ENCODE measurements around the gene XAF1.
"Not testable (repeated sequence)": the region's sequence is repeated elsewhere in the genome, so short reads cannot be mapped to it uniquely, and the experiment has no call there.

XAF1 gene

DNA sequence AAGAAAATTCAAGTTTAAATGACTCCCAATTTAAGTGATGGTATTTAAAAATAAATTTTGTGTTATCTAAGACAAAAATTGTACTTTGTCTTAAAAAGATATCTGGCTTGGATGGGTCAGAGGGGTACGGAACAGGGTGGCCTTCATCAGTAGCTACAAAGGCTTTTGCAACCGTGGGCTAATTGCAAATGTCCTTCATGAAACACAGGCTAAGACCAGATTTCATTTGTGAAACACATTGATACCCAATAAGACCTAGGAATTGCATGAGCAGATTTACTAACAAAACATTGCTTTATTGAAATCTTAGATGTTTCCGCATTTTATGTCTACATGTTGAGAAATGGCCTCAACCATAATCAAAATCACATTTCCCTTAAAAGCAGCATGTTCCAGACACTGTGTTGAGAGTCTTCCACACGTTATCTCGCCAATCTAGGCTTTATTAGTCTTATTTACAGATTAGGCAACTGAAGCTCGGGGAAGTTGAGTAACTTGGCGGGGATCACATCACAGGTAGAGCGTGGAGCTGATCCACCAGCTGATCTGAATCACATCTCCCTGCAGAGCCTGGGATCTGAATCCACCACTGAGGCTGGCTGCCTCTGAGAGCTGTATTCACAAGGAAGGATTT, 42.0 kb downstream of the XAF1 start:
- DNase-seq, result no peak

DNA sequence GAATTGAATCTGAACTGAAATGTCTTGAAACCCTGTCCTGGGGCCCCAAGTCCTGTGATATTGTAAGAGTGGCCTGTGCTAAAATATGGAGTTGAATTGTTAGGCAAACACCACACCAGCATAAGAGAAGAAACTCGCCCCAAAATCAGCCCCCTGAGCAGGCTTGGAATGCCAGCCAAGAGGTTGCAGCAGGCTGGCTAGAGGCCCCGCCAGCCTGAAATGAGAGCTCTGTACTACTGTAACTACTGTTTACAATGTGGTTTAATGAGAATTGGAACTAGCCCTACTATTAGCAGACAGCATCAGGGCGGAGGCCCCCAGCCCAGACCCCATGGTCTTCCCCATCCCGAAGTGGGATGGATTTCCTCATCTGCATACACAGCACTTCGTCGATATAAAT, 43.9 kb downstream of the XAF1 start:
- no peak for DNase-seq

DNA sequence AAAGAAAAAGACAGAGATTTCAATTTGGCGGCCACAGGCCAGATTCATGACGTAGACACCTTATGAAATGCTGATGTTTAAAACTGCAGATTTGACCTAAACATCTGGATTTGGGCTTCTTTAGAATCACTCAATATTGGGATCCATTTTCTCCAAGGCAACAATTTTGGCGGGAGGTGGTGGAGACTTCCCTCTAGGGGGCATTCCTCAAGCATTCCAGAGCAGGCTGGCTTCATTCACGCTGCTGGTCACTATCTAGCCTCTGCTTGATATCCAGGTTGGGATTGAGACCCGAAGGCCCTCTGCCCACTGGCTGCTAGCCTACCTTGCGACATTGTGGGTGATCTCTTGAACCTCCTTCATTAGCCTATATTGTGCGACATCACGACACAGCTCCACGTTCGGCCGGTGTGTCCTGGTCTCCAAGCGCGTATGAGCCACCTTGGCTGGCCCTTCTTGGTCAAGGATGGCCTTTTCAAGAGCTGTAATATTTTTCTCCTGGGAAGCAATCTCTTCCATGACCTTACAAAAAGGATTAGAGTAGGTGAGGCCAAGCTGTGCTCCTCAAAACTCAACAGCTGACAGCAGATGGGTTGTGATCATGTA, 44.7 kb downstream of the XAF1 start:
- no peak for DNase-seq

DNA sequence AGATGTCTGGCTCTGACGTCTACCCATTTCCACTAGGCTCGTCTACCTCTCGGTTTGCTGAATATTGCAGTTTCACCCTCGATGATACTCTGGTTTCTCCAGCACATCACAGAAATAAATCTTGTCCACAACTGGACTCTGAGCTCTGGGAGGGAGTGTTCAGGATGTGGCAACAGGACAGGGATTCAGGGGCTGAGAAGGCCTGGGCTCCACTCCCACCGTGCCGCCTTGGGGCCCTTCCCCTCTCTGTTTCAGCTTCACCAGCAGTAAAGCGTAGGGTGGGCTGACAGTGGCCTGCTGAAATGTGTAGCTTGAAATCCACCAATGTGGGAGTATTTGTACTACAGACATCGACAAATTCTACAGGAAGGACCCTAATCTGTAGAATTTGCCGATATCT, 55.7 kb downstream of the XAF1 start:
- no peak for DNase-seq

DNA sequence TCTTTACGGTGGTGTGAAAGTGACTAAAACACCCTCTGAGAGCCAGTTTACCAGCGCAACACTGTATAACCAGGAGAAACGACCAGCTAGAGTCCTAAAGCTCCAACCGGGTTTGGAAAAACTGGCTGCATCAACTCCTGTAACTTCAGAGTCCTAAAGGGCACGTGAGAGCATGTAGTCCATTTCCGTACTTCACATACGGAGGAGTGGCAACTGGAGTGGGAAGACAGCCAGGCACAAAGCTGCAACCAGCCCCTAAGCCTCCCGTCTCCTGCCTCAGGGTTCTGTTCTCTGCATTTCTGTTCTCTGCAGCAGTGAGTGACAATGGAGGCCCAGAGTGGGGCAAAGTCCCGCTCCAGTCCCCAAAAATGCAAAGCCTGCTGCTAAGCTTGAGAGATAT, 56.4 kb downstream of the XAF1 start:
- DNase-seq, result no peak

DNA sequence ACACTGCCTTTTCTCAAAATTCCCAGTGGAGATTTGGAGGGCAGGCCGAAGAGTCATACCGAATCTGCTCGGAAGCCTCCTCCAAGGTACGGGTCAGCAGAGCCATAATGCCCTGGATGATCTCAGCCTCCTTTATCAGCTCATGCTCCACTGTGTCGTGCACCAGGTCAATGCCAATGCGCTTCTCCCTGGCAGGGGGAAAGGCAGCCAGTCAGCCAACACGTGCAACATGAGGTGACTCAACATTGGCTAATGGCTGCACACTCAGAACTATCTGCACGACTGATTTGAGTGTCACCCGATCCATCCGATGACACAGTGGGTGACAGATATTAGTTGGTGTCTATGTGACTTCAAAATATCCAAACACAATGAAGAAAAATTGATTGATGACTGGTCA, 59.9 kb downstream of the XAF1 start:
- no peak for DNase-seq

DNA sequence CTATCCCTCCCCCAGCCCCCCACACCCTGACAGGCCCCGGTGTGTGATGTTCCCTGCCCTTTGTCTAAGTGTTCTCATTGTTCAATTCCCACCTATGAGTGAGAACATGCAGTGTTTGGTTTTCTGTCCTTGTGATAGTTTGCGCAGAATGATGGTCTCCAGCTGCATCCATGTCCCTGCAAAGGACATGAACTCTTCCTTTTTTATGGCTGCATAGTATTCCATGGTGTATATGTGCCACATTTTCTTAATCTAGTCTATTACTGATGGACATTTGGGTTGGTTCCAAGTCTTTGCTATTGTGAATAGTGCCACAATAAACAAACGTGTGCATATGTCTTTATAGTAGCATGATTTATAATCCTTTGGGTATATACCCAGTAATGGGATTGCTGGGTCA, 60.5 kb downstream of the XAF1 start:
- DNase-seq, result not testable (repeated sequence)

DNA sequence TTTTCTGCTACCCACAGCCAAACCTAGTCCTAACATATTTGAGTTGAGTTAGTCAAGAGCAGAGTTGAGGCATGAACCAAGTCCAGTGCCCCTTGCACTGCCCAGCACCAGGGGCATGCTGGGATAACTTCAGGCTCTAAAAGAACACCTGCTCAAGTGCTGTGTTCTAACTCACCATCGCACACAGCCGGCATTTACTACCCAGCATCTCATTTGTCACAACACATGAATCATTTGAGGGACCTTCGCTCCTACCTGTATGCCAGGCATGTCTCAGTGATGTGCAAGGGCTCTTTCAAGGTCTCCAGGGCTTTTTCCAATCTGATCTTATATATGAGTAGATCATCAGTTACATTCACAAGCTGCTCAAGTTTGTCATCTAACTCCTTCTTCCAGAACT, 63.1 kb downstream of the XAF1 start:
- DNase-seq, result no peak

DNA sequence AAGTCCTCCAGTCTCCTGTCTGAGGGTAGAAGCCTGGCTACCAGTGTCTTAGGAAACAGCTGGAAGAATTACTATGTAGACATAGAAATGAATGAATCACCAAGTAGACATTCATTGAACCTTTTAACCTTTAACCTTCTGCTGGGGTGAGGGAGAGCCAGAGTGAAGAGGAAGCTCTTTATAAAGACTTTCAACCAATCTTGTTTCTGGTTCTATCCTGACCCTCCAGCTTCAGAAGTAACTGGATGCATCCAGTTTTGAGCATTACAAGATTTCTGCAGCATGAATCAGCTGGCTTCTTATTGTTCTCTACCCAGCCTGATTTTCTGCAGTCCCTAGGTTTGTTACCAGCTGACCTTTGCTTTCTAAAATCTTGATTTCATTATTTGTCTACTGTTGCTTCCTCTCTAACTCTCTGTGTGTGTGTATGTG, 67.2 kb downstream of the XAF1 start:
- DNase-seq, result no peak
